HG03025 (cell line): ENCODE measurements around the gene KIF5C.
"Not testable (repeated sequence)": the region's sequence is repeated elsewhere in the genome, so short reads cannot be mapped to it uniquely, and the experiment has no call there.

Experiments
- ATAC-seq: cut with Tn5 transposase; IDR thresholded peaks from one replicate; pipeline ENCODE4 v1.9.1; 2021; ENCODE audit warnings: mild to moderate bottlenecking, moderate library complexity; ENCODE audit not compliant: unreplicated experiment, low FRiP score

KIF5C gene

DNA sequence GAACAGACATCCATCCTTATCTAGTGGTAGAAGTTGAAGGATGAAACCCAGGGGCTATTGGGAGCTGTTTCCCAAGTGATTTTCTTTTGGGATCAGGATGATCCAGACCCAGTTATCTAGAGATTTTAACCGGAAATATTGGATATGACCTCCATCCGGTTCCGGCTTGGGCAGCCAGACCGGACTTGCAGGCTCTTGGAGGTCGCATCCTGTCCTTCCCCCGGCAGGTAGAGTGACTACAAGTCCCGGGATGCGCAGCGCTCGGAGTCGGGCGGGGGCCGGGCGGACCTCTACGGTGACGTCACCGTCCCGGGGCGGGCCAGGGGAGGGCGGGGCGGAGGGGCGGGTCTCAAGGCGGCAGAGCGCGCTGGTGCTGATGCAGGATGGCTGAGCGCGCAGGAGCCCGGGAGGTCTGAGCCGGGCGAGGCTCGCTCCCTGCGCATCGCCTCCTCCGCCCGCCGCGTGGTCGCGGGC, at the start of gene KIF5C:
TSS of gene KIF5C (plus strand) at position 360 of the 474 bp plus-strand sequence. CDS start 391 bp downstream, outside the sequence.
- ATAC-seq, result peak; percentile 90

DNA sequence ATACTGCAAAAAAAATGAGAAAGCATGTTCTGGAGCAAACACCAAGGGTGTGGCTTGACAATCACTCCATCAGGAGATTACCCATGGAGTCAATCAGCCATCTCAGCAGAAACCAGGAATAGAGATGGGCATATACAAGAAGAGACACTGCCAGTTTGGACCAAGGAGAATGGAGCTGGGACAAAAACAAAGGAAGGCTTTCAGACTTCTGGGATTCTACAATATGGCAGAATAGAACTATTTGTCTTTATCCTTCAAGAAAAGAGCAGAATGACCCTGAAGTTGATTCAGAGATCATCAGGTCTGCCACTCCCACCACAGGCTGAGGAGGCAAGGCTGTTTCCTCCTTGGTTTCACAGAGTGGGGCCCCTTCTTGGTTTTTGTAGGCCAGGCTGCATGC, 48.2 kb upstream of the KIF5C start:
- no peak for ATAC-seq

DNA sequence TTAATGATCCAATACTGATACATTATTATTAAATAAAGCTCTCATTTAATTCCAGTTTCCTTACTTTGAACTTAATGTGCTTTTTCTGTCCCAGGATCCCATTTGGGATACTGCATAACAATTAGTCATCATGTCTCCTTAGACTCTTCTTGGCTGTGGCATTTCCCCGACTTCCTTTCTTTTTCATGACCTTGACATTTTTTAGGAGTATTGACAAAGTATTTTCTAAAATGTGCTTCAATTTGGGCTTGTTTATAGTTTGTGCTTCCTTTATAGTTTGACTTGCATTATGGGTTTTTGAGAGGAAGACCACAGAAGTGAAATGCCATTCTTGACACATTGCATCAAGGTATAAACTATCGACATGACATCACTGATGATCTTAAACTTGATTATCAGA, 46.1 kb upstream of the KIF5C start:
- ATAC-seq, result no peak

DNA sequence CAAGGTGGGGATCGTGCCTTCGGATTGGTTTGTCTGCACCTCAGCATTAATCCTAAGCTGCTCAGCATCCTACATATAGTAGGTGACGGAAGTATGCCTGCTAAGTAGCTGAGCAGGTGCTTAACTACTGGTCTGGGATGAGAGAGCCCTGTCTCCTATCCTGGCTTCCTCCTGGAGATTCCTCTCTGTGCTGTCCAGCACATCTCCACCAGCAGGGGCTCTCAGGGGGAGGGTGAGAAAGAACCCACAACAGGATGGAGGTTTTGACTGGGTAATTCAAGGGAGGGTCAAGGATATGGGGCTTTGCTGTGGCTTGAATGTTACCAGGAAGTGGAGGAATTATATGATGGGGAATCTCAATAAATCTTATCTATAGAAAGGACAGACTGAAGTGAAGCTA, 45.4 kb upstream of the KIF5C start:
- no peak for ATAC-seq

DNA sequence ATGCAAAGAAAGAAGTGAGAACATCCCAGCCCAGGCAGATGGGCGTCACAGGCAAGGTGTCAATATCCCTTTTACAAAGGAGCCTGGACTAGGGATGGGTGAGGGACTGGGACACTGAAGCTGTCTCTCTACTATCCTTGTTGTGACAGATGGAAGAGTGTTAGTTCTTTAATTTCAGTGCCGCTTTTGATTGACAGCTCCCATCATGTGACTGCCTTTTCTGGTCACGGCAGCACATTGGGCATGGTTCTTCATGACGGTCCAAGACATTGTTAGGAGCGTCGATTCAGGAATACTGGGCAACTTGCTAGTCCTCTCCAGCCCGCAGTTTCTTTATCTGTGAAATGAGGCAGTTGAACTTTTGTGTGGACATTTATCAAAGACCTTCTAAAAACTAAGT, 42.4 kb upstream of the KIF5C start:
- ATAC-seq, result no peak

DNA sequence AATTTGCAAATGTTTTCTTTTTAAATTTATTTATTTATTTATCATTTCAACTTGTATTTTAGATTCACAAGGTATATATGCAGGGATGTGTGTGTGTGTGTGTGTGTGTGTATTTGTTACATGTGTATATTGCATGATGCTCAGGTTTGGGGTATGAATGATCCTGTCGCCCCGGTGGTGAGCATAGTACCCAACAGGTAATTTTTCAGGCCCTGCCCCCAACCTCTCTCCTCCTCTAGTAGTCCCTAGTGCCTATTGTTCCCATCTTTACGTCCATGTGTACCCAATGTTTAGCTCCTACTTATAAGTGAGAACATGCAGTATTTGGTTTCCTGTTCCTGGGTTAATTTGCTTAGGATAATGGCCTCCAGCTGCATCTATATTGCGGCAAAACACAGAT, 33.0 kb upstream of the KIF5C start:
- no peak for ATAC-seq

DNA sequence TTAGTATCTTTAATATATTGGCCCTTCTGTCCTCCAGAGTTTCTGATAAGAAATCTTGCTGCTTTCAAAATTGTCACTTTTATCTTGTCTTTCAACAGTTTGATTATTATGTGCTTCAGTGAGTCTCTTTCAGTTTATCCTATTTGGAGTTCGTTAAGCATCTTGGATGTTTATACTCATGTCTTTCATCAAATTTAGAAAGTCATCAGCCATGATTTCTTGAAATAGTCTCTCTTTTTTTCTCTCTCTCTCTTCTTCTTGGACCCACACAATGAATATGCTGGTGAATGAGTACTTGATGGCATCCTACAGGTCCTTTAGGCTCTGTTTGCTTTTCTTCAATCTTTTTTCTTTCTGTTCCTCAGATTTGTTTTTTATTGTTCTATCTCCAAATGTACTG, 26.9 kb upstream of the KIF5C start:
- no peak for ATAC-seq

DNA sequence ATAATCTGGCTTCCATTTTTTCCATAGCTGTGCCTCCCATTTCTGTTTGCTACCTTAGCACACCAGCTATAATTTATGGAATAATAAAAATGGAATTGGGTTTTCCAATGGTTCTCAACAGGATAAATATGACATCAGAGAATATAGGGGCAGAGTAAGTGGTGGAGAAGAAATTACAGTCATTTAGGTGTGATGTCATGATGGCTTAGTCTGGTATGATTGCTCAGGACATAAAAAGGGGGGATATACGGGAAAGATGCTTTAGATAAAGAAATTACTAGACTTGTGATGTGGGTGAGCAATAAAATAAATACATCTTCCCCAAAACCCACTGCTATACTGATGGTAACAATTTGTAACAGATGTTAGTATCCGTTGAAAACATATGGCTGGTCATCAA, 21.6 kb upstream of the KIF5C start:
- no peak for ATAC-seq

DNA sequence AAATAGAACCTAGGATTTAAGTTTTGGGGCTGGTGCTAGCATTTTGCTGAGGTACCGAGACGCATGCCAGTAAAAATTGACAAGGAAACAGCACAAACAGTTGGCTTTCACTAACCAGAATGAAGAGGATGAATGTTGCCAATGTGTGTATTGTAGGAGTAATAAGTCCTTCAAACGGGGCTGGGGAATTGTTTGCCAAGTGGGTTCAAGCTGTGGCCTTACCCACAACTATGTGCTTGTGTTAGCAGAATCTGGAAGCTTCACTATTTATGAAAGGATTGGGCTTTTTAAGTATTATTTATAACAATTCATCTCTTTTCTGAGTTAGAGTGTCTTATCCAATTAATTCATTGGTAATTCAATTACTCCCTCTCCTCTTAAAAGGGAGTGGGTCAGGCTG, 15.0 kb upstream of the KIF5C start:
- ATAC-seq, result no peak

DNA sequence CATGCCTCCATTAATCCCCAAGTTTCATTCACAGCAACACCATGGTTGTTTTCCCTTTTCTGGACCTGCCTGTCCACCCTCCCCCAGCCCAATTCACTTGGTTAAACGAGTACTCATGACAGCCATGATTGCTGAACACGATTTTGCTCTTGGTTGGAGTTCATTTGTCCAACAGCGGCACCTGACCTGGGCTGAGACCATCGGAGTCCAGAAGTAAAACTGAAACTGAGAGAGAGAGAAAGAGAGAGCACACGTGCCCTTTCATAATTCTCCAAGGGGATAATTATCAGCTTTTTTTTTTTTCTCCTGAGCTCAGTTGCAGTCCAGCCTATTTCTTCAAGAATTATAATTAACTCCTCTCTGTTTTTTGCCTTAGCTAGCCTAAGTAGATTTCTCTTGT, 13.7 kb upstream of the KIF5C start:
- ATAC-seq, result no peak

DNA sequence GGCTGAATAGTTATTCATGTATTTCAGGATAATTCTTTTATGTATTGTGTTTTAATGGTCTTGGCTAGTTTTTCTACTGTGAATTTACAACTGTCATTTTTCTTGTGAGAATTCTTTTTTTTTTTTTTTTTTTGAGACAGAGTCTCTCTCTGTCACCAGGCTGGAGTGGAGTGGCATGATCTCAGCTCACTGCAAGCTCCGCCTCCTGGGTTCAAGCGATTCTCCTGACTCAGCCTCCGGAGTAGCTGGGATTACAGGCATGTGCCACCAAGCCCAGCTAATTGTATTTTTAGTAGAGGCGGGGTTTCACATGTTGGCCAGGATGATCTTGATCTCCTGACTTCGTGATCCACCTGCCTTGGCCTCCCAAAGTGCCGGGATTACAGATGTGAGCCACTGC, 12.5 kb upstream of the KIF5C start:
- not testable (repeated sequence) for ATAC-seq

DNA sequence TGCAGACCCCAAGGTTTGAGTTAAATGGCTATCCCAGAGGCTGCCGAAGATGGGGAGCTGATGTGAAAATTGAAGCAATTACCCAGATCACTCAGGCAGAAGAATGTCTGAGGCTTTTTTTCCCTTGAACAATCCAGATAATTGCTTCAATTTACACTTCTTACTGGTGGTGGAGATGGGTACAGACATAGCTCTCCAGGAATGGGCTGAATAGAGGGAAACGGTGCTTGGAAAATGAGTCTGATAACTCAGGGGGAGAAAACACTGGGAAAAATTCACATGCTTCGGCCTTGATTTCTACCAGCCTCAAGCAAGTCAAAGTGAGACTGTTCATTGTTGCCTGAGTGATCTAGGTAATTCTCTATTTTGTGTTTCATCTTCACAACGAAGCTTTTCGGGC, 9.5 kb upstream of the KIF5C start:
- ATAC-seq, result no peak

DNA sequence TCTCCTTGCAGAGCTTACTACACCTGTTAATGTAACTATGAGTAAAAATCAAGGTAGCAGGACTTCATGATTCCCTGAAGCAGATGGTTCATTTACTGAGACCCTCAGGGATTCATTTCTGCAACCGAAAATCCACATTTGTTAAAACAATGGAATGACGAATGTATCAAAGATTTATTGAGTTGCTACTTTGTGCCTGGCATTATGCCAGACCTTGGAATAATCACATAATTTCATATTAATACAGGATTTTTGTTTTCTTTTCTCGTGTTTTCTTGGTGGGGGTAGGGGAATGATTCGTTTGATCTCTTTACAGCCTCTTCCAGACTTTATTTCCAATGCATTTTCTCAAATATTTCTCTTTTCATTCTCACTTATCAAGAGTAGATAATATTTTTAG, 8.9 kb upstream of the KIF5C start:
- ATAC-seq, result no peak

DNA sequence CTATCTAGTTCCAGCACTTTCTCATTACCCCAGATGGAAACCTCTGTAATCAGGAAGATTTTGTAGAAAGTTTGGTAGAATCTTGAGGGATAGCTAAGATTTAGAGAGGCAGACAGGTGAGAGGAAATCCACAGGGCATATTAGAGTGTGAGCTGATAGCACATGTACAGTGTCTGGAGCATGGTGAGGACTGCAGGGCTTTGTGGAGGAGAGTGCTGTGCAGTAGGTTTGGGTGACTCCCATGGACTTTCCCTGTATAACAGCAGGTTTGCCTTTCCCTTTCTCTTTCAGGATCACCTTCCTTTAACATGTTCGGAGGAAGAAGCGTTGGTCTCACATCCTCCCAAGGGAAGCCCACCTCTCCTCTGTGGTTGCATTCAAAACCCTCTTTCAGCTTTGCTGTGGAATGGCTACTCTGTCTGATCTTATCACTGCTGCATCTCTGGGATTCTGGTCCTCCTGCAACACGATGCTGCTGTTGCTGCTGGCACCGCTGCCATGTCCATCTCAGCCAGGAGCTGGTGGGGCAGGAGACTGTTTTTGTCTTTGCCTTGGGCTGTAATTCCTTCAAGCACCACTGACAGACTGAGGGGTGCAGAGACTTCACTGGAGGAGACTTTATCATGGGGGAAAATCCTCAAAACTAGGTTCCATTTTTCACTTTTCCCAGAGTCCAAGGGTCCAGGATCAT, 7.8 kb upstream of the KIF5C start:
- ATAC-seq, result no peak

DNA sequence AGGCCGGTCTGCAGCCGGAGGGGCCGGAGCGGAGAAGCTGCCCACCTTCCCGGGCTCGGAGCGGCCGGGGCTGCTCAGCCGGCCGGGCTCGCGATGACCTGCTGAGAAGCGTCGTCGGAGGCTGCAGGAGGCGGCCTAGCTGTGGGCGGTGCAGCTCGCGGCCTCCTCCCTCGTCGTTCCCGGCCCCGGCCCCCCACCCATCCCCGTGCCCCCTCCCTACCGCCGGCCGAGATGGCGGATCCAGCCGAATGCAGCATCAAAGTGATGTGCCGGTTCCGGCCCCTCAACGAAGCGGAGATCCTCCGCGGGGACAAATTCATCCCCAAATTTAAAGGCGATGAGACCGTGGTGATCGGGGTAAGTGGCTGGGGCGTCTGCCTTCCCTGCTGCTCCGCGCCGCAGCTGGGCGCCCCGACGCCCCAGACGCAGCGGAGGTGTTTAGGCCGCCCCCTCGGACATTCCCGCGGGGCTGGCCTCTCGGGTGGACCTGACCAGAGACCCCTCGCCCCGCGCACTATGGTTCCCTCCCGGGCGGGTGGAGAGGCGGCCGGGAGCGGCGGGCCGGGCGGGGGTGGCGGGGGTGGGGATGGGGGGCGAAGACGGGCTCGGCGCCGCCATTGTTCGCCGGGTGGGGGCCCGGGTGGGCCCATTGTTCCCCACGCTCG, 492 bp downstream of the KIF5C start:
- peak; percentile 16 for ATAC-seq

DNA sequence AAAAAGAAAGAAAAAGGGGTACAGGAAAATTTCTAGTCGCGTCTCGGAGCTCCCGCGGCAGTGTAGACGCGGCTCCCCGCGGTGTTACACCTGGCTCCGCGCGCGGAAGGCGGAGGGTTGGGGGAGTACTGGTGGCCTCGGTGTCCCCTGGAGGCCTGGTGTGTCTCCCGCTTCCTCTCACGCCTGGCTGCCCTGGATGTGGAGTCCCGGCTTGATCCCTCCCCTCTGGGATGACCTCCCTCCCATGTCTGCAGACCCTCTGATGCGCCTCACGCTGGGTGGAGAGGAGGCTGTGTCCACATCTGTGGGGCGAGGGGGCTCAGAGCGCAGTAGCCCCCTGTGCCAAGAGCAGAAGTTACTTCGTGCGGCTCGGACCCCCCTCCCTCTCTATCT, 1.2 kb downstream of the KIF5C start:
- ATAC-seq, result no peak

DNA sequence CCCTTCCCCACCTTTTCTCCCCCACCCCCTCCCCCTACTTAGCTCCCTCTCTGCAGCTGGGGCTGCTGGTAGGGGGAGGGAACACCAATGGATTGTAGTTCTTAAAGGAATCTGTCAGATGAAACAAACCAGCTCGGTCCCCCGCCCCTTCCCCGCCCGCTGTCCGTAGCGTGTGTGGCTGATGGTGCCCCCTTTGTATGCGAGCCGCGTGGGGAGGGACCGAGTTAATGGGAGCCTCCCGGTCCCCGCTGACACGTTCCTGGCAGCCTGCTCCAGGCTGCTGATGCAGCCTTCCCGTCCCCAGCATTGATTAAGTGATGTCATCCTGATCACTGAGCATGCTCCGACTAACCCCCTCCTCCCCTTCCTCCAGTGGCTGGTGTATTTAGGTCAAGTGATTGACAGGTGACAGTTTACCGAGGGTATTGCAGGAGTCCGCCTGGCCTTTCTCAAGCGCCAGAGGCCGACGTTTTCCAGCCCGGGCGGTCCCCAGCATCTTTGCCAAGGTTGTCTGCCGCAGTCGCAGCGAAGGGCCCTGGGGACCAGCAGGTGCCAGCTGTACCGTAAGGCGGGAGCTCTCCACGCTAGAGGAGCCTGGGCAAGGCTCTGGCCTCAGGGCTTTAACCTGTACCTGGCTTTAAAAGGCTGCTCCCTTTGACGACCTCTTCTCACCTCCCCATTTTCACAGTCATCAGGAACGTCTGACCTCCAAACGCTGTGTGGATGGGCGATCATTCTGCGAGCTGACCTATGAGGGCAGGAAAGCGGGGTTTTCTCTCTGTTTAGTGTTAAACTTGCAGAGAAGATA, 1.8 kb downstream of the KIF5C start:
- ATAC-seq, result no peak

DNA sequence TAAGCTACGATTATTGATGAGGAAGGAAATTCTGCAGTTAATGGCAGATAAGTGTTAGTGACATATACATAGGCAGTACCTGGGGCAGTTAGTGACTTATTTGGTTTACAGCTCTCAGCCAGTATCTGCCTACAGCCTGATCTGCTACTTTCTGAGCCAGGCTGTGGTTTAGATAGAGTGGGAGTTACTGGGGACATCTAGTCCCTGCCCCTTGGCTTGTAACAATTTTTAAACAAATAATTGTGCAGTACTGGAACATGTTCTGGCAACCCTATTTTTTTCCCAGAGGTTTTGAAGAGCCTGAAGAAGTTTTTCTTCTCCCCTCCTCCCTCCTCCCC, 2.3 kb downstream of the KIF5C start:
- no peak for ATAC-seq

DNA sequence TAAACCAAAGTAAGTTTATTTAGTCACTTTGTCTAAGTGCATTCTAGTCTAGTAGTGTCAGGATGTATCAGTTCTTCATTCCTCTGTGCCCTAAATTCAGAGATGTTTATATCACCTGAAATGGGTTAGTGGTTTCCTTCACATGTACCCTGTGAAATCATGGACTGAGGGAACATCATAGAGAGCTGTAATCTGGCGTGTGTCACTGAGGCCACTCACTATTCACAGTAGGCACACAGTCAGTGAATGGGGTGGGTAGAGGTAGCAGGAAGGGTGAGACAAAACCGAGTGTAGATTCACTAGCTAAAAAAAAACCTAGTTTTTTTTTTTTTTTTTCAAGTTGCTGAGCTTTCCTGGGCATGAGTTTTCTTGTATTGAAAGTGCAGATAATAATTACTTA, 5.6 kb downstream of the KIF5C start:
- ATAC-seq, result no peak

DNA sequence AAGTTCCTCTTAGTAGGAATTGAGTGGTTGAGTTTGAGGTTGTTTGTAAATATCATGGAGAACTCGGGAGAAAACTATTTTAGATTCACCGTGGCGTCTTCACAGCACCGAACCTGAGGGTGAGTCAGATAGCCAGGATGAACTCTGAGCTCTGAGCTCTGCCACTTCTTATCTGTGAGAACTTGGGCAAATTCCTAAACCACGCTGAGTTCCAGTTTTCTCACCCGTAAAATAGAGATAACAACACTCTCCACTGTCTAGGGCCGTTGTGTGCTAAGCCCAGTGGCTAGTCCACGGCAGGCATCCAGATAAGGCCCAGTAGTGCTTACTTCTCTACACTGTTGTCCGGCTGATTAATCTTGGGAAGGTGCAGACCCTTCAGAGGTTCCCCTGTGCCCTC, 7.0 kb downstream of the KIF5C start:
- no peak for ATAC-seq

DNA sequence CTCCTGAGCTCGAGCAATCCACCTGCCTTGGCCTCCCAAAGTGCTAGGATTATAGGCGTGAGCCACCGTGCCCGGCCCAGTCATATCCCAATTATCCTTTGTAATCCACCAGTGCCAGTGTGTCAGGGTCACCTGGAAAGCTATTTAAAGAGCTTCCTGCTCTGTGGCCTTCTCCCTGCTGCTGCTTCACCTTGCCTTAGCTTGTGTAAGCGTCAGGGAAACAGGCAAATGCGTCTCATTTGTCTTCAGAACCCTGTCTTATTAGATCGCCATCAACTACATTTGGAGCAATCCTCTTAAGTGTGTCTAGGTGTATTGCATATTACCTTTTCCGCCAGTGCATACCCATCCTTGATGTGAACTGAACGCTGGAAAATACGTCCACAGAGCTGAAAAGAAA, 10.2 kb downstream of the KIF5C start:
- no peak for ATAC-seq

DNA sequence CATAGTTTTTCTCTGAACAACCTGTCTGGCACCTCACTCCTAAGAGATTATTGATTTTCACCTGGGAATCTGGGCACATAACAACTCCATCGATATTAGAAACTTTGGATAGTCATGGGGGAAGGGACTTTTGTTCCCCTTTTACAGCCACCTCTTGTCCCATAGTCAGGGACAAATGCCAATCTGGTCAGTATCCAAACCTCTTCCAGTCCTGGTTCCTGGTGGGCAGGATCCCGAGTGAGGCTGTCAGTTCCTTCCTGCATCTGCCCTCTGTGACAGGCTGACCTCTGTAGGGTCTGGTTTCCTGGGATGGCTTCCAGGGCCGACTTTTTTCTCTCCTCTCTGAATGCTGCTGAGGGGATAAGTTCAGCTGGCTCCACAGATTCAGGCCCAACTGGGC, 11.0 kb downstream of the KIF5C start:
- ATAC-seq, result no peak
